SH-SY5Y (cell line): ENCODE data around the gene KDM3A.

Source experiments
- GATA2 ChIP-seq: IDR thresholded peaks from 2 replicates; pipeline ENCODE4 v1.6.1; 2011; ENCODE audit warnings: mild to moderate bottlenecking, low read depth, low read length
- GATA3 ChIP-seq: IDR thresholded peaks from 2 replicates; pipeline ENCODE4 v1.6.1; 2011; ENCODE audit warnings: low read depth, mild to moderate bottlenecking, low read length, moderate library complexity

DNA sequence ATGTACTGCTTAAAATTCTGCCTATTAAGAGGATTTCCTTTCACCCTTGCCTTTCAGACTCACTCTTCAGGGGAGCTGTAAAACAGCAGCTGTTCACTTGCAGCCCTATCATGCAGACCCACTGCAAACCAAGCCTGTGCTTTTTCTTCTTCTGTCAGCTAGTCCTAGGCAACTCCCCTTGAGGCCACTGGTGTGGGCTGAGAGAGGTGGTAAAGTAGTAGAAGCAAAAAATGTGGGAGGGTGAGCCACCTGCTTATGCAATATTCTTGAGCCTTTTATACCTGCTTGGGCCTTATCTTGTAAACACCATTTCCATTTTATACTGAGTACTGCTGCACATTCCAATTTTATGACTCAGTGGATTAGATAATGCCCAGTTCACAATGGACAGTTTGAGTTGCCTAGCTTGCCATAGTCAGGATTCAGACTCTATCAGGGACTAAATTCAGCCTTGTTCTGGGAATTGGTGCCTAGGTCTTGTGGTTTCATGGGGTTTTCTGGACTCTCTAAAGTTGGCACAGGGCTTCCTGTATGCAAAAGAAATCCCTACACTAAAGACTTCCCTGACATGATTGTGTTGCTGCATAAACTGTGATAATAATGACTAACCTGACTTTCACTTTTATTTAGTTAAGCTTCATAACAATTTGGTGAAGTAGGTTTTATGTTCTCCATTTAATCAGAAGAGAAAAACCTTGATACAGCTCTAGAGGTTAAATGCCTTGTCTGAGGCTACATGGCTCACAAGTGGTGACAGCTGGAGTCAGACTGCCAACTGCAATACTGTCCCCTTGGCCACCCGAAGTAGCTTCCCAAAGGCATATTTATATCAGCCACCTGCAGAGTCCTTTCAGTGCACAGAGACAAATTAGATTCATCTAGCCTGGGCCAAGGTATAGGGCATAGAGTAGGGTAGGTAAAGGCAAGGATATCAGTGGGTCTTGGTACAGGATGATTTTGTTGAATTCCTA lies 47.4 kb upstream of the KDM3A start:
- no peak for TF ChIP-seq GATA3
- TF ChIP-seq GATA2: no peak
